Heart left ventricle (tissue), 16 donors: Measurements from ENCODE around the gene ARL8A. TPM values are rescaled to one million over a fixed set of nuclear protein-coding genes. Genes with fewer than 3 reads are reported as not detected.

Source experiments
- ATAC-seq, 4 donors: fragments of 200-7000 bp; cut with Tn5 transposase; one replicate each; pipeline ENCODE4 v1.9.1; 2020 to 2022; ENCODE audit warnings: moderate library complexity in 4 of 4, mild to moderate bottlenecking in 3 of 4, moderate number of reproducible peaks in 1 of 4
- DNase-seq, 5 donors: peaks; one replicate each; pipeline ENCODE4 v3.0.0-alpha.2; 2020
- H3K27ac ChIP-seq, 12 donors: fragments of 200-600 bp; sonication (generic) in 4 of 12; one replicate each; pipeline versions ENCODE4 v1.5.0 to v1.8.0; 2016 to 2022; ENCODE audit warnings: mild to moderate bottlenecking in 2 of 12
- H3K27me3 ChIP-seq, 9 donors: fragments of 200-600 bp; sonication (generic) in 2 of 9; one replicate each; pipeline versions ENCODE4 v1.5.1 to v1.8.0; 2016 to 2022; ENCODE audit warnings: mild to moderate bottlenecking in 3 of 9
- H3K36me3 ChIP-seq, 9 donors: fragments of 200-600 bp; sonication (generic) in 2 of 9; one replicate each; pipeline versions ENCODE4 v1.5.0 to v1.8.0; 2018 to 2022; ENCODE audit warnings: mild to moderate bottlenecking in 2 of 9
- H3K4me1 ChIP-seq, 12 donors: fragments of 200-600 bp; sonication (generic) in 4 of 12; one replicate each; pipeline versions ENCODE4 v1.5.0 to v1.8.0; 2016 to 2022; ENCODE audit warnings: mild to moderate bottlenecking in 3 of 12
- H3K4me3 ChIP-seq, 12 donors: fragments of 200-600 bp; sonication (generic) in 4 of 12; one replicate each; pipeline versions ENCODE4 v1.5.0 to v1.8.0; 2017 to 2022; ENCODE audit warnings: mild to moderate bottlenecking in 9 of 12, moderate library complexity in 4 of 12
- H3K9me3 ChIP-seq, 12 donors: fragments of 200-600 bp; sonication (generic) in 4 of 12; one replicate each; pipeline versions ENCODE4 v1.5.0 to v1.8.0; 2016 to 2022; ENCODE audit warnings: mild to moderate bottlenecking in 1 of 12
- CTCF ChIP-seq, 12 donors: fragments of 200-600 bp; sonication (generic) in 4 of 12; IDR thresholded peaks; one replicate each; pipeline versions ENCODE4 v1.5.0 to v1.8.0; 2018 to 2022; ENCODE audit warnings: antibody characterized with exemption in 12 of 12, mild to moderate bottlenecking in 5 of 12
- POLR2A ChIP-seq, 2 donors: fragments of 450-650 bp; IDR thresholded peaks; one replicate each; pipeline ENCODE4 v1.6.1; 2017; ENCODE audit warnings: antibody characterized with exemption in 2 of 2, mild to moderate bottlenecking in 2 of 2, moderate library complexity in 2 of 2
- WGBS, 4 donors: extraction: QIAGEN DNeasy Blood & Tissue Kit in 2 of 4; methylation state at CpG; one replicate each; pipeline versions ENCODE4 v1.1.5 to v1.1.7; 2013 to 2018; 5-methylcytosine and 5-hydroxymethylcytosine counted together
- intact Hi-C, 10 donors: fragments of 100-400 bp; cut with DNase I; formaldehyde crosslinking; loops; one replicate each; pipeline versions ENCODE4 v1.11.1 to v1.14.2; 2022
- polyA plus RNA-seq, 2 donors: library from polyadenylated mRNA; stranded (reverse); fragments of 200-250 nt; gene quantifications; one replicate each; pipeline ENCODE4 v1.2.3, GENCODE V29; 2013
- total RNA-seq, 9 donors: library from RNA; depleted of rRNA in 2 of 9; stranded (reverse); fragments of >200 nt in 2 of 9; fragmentation: NEBNext Ultra II Directional in 3 of 9; extraction: Animal tissue kit (Norgen Biotek cat#: 25700) in 3 of 9; gene quantifications; one replicate each; pipeline versions ENCODE4 v1.1.0 to v1.2.4, GENCODE V29; 2016 to 2023
- donor health status: ischemic (EF 13 %, LVEDD 7.1; RV severe dilation, severe dysfunction).
- donor health status: healthy with polysubstance abuse.
- donor health status: DM: no; HTN: yes; CAD: no.
- donor health status: DM: no; HTN: no; CAD: no.
- donor health status: ischemic (EF 25% LVEDD 6.9; RV normal size, moderate dysfunction).
- donor health status: ischemic (EF 25% LVEDD 5.7; RV mildly dilated, moderate dysfunction).
- donor health status: healthy.
- donor health status: DM: yes; HTN: yes; CAD: no.
- donor health status: ischemic (EF 35%, LVEDD 5.7; RV mildly dilated, moderate dysfunction).
- donor health status: nonischemic (EF 11% LVEDD 7.7; RV severe dilation, severe dysfunction).
- donor health status: DM: yes; HTN: yes; CAD: no.
- donor health status: PGD.
- donor health status: ischemic (EF 29% LVEDD 5.4; RV normal size, mild dysfunction).
- donor health status: nonischemic (EF 23%, LVEDD 6.1; RV moderate dilation, normal function).

ARL8A gene
- total and polyA plus RNA-seq, 11 donors, result 22.6 to 86.4 (median 73.3) TPM

- intact Hi-C loops, result no loop called here
- no peak overlapping the region for H3K4me3 ChIP-seq
- ATAC-seq (no peak), DNase-seq (no peak)
- 63 to 78% (median 74%) methylated on average over 11 to 12 of the region's 12 CpGs for WGBS, 4 donors
- H3K27me3 ChIP-seq, result no peaks in the 10 kb centered on the region
- H3K27ac ChIP-seq, result peak overlapping the region in 1 of 12 donors; percentile 87
- TF ChIP-seq POLR2A (IDR thresholded peaks at IDR 0.05) (no peak), CTCF (IDR thresholded peaks at IDR 0.05) (no peak)
- peaks cover 0 to 66% (median 0%) of the 10 kb centered on the region in 12 donors for H3K4me1 ChIP-seq
- H3K36me3 ChIP-seq, result no peaks in the 10 kb centered on the region
- no peaks in the 10 kb centered on the region for H3K9me3 ChIP-seq
Measured at GRCh38 chr1:202163281-202164270, 19.0 kb upstream of the ARL8A start.

DNA sequence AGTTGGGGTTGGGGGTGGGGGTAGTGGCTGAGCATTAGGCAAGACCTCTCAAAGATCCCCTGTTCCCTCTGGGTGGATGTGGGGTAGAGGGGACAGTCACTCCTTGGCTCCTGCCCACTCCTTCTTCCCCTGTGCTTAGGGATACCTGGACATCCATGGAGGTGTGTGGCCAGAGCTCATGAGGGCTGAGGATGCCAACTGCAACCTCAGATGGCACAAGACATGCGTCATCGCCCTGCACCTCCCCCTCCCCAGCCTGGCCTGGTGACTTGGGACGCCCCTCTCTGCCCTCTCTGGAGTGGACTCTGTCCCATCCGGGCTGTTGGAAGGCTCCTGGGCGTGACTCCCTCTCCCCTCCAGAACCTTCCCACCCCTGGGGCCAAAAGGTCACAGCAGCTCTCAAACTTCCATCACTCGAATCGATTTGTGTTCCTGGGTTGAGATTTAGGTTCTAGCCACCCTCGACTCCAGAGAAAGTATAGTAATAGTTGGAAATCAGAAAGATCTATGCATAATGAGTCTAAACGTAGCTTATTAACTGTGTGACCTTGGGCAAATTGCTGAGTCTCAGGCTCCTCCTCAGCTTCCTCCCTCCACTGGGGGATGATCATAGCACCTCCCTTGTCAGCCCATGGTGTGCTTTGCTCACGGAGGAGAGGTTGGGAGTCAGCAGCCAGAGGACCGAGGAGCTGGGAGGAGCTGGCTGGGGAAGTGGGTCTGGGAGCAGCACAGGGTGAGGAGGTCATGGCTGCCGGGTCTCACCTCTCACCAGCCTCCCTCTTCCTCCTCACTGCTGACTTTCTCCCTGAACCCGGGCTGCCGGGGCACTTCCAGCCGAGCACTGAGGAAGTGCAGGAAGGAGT lies 18.1 kb upstream of the ARL8A start:
- no peak for ATAC-seq
- DNase-seq, result no peak
- no peaks in the 10 kb centered on the region for H3K9me3 ChIP-seq
- no peak overlapping the region for H3K4me3 ChIP-seq
- no peak for TF ChIP-seq POLR2A (IDR thresholded peaks at IDR 0.05)
- TF ChIP-seq CTCF (IDR thresholded peaks at IDR 0.05), result no peak
- H3K4me1 ChIP-seq, result peaks cover 0 to 70% (median 0%) of the 10 kb centered on the region in 12 donors
- H3K27ac ChIP-seq, result peak overlapping the region in 1 of 12 donors; percentile 87
- intact Hi-C loops, result no loop called here
- no peaks in the 10 kb centered on the region for H3K27me3 ChIP-seq
- no peaks in the 10 kb centered on the region for H3K36me3 ChIP-seq
- WGBS, 4 donors, result 57 to 66% (median 59%) methylated on average over 14 to 15 of the region's 15 CpGs

DNA sequence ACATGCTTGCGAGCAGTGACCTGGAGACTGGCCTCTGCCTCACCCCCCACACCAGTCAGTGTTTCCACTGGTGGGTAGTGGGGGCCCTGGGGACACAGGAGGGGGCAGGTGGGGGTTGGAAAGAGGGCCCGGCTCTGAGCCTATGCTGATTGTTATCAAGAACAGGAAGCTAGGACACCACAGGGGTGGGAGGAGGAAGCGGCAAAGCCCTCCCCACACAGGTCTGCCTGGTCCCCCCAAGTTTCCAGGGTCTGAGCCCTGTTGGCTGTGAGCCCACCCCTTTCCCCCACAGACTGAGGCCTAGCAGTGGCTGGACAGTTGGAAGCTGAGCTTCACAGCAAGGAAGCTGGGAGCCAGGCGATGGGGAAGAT lies 17.5 kb upstream of the ARL8A start:
- H3K27ac ChIP-seq, result peak overlapping the region in 1 of 12 donors; percentile 87
- no peaks in the 10 kb centered on the region for H3K27me3 ChIP-seq
- DNase-seq, result no peak
- no peaks in the 10 kb centered on the region for H3K9me3 ChIP-seq
- TF ChIP-seq CTCF (IDR thresholded peaks at IDR 0.05) (no peak), POLR2A (IDR thresholded peaks at IDR 0.05) (no peak)
- 71 to 87% (median 75%) methylated on average over 3 to 4 of the region's 4 CpGs for WGBS, 4 donors
- H3K36me3 ChIP-seq, result no peaks in the 10 kb centered on the region
- peak overlapping the region in 1 of 12 donors; percentile 61 for H3K4me3 ChIP-seq
- intact Hi-C loops, result no loop called here
- no peak for ATAC-seq
- peaks cover 0 to 74% (median 0%) of the 10 kb centered on the region in 12 donors for H3K4me1 ChIP-seq
